ENCODE data around the gene NR3C2.

Gene NR3C2

GRCh38 chr4:148067301-148067916 is 374.8 kb downstream of the NR3C2 start:
- TF ChIP-seq CTCF (IDR thresholded peaks at IDR 0.05): no peak

GRCh38 chr4:148065075-148065474 is 377.1 kb downstream of the NR3C2 start:
- no peak for TF ChIP-seq CTCF (IDR thresholded peaks at IDR 0.05)

- no peak for TF ChIP-seq CTCF (IDR thresholded peaks at IDR 0.05)
These were observed 377.8 kb downstream of the NR3C2 start for GRCh38 chr4:148064451-148064850.

GRCh38 chr4:148062301-148062950 is 379.8 kb downstream of the NR3C2 start:
- no peak for TF ChIP-seq CTCF (IDR thresholded peaks at IDR 0.05)

- TF ChIP-seq CTCF (IDR thresholded peaks at IDR 0.05): no peak
These were observed 380.4 kb downstream of the NR3C2 start for GRCh38 chr4:148061795-148062194.

GRCh38 chr4:148061141-148061481 is 381.1 kb downstream of the NR3C2 start:
- TF ChIP-seq CTCF (IDR thresholded peaks at IDR 0.05): no peak

- TF ChIP-seq CTCF (IDR thresholded peaks at IDR 0.05): no peak
These were observed 381.7 kb downstream of the NR3C2 start for GRCh38 chr4:148060264-148061140.
